ENCODE measurements around the gene RASA1. TPM values are rescaled to one million over a fixed set of nuclear protein-coding genes. Genes with fewer than 3 reads are reported as not detected.

RASA1 gene
- polyA plus RNA-seq, 3 donors, result 45.3 to 47.8 (median 46.6) TPM

DNA sequence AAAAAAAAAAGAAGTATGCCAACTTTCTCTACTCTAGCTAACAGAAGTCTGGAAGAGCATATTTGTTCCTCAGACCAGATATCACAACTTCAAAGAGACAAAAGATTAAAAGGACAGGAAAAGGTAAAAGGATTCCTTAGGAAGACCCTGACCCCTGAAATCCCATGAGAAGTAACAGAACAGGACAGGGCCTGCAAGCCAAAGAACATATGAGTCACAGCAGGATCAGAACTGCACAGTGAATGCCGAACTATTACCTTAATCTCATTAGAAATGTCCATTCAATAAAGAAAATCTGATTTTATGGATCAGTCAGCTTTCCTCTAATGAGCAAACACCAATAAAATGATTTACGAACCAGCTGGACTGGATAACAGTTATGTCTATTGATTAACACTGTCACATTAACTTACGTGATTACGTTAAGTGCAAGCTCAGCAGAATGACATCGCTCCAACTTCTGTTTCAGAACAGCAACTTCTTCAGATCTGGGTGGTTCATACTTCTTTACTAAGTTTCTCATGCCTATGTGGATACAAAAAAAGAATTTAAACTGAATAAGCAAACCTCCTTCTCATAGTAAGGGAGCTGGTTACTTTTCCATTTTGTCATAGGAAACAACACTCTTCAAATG is 131.4 kb downstream of the RASA1 start:
- DNase-seq, result no peak

DNA sequence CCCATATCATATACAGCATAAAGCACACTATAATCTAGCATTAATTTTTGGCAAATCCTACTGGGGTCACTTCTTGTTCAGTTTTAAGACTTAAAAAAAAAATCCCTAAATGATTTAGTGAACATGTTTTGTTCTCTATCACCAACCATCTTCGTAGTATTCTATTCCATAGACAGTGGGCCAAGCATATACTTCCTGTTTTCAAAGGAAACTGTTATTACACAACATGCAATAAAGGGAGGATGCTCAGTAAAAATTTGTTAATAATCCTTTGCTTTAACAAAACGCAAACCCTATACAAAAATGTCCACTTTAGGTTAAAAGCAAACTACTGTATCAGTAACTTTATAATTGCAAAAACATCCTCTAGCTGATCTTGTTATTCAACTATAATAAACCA is 132.0 kb downstream of the RASA1 start:
- DNase-seq, result no peak

DNA sequence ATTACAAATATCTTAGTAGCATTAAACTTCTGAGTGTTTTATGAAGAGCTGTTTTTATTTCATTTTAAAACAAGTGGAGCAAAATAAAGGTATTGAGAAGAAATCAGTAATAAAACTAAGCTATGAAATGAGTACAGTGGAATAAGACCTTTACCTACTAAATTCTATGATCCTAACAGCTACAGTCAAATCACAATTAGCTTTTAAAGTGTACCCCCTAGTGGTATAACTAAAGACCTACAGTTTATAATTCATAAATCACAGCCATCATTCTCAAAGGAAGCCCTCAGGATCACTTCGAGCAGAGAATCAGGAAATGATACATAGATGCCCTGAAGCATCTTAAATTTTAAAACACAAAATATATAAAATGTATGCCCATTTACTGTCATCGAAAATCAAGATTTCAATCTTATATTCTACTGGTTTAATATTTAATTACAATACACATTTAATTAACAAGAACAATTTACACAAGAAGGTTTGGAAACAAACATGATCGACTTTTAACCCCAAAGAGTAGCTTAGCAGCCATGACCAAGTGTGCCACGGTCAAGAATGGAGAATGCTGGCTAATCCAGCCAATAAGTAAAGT is 132.7 kb downstream of the RASA1 start:
- DNase-seq, result no peak

DNA sequence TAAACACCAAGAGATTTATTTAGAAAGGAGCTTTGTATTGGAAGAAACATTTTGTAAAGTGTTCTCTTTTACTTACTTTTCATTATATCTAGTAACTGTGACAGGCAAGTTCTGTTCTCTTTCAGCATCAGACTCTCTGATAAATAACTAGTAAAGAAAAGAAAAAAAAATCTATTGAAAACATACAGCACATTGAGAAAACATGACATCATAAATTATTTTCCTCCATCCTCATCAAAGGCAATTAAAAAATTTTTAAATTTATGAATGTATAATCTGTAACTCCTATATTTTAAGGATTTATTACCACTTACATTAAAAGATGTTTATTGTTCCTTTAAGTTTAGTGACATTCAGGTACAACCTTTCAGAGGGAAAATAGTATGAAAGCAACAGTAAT is 133.9 kb downstream of the RASA1 start:
- DNase-seq, result no peak

DNA sequence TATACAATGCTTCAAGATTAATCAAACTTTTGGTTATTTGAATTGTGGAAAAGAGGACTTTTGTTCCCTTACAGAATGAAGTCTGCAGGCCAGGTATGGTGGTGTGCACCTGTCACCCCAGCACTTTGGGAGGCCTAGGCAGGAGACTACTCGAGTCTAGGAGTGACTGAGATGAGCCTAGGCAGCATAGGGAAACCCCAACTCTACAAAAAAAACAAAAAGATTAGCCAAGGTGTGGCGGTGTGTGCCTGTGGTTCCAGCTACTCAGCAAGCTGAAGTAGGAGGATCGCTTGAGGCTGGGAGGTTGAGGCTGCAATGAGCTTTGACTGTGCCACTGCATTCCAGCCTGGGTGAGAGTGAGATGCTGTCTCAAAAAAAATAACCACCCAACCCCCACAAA is 135.7 kb downstream of the RASA1 start:
- no peak for DNase-seq

DNA sequence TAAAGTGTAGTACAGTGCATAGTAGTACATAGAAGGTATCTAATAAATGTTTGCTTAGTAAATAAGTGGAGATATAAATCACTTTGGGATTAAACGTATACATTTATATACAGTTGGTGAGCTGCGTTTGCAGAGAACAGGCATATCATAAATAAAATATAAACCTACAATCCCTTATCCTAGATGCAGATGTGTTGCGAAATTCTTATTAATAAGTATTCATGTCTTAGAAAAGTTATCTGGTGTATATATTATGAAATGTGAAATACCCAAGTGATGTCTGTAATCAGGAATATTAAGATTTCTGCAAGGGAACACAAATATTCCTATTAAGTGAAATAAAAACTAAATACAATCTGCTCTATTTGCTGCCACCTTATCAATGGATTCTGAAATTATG is 136.2 kb downstream of the RASA1 start:
- no peak for DNase-seq

DNA sequence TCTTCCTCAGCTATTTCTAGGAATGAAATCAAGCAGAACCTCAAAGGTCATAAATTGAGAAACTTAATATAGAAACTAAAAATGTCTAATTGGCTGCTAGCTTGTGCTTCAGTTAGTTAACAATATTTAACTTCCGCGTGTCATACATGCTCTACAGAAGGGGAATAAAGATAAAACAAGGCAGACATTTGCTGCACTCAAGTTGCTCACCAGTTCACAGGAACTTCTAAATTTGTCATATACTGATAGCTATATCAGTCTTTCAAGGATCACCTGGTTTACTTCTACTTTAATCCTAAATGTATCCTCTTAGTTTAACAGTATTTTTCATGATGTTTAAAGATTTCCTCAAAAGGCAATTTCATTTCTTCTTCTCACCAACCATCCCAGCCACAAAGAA is 136.7 kb downstream of the RASA1 start:
- no peak for DNase-seq

DNA sequence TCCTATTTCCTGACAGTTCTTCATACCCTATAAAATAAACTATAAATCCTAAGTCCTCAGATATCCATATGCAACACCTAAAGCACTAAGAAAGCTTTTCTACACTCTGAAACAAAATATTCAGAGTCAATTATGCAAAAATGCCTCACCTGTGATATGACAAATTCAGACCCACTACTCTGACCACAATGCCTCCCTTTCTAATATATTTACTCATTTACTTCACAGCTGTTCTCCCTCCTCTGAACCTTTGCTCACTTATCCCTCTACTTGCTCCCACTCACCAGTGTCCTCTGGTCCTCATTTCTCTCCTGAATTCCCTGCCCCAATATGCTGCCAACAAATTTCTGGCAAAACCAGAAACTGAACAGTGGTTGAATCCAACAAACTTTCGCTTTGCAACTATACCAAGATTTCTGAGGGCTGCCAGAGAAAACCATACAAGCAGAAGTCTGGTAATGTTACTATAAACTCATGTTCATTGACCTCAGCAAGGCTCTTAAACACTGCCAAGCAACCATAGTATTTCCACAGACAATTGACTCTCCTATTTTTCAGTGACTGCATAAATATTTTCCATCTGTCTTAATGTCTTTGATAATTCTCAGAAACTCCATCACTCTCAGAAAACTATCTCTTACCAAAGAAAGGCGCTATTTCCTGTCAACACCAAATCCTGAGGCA is 137.9 kb downstream of the RASA1 start:
- DNase-seq, result no peak

DNA sequence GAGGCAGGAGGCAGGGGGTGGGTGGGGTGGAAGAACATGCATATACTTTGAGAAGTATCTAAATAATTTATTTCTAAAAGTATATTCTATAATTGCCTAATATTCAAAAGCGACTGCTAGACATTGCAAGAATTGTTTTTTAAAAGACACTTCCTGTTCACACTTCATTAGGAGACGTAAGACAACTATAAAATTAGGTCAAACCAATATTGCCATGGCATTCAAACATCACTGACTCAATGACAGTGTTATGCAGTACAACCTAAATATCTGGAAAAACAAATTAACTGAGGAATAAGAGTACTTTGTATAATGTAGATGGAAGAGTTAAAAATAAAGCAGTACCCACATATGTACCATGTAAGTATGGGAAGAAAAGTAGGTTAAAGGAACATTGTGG is 140.5 kb downstream of the RASA1 start:
- no peak for DNase-seq

DNA sequence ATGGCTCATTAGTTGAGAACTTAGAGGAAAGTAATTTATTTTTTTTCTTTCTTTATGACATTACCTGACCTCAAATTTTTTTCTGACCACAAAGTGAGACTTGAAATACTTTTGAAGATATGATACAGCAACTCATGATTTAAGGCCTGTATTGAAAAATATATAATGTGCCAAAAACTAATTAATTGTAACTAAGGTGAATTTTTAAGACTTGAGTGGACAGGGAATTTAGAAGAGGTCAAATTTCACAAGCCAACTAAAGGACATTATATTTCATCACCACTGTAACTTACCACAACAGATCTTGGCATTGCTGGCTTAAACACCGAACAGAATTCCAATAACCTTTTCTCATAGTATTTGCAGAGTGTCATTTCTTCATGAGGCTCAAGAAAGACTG is 143.2 kb downstream of the RASA1 start:
- DNase-seq, result no peak

DNA sequence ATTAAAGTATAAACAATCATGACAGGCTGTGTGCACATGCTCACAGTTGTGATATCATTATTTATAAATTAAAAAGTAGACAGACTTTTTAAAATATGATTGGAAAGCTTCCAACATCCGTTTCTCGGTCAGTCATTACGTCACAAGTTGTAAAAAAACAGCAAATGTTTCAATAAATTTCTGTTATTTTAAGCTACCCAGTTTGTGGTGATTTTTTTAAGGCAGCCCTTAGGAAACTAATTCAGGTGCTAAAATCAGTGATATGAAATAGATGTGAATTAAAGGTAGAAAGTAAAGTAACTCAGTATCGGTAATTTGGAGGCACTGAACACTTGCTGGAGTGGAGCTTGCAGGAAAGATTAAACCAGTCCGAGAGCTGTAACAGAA is 143.9 kb downstream of the RASA1 start:
- no peak for DNase-seq

DNA sequence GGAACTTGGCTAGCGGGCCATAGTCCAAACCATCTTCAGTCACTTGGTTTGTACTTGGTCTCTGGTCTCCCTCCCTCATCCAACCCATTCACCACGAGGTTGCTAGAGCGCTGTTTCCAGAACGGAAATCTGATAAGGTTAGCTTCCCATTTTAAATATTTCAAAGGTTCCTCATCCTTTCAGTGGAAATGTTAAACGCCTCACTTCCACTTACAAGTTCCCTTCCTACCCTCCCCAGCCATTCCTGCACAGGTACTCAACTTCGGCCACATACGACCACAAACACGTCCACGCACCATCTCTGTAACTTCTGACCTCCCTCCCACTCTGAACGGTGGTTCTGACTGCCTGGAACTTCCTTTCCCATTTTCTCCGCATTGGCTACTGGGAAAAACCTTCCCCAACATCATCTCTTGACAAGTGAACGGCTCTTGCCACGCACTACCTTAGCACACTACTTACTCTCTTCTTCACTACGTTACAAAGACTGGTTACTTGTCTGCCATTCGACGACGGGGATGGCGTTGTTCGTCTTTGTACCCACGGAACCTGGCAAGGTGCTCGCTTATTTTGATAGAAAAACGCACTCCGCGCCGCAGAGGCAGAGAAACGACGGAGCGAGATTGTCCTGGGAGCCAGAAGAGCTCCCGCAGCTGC is 144.4 kb downstream of the RASA1 start:
- DNase-seq, result peak; percentile 34

DNA sequence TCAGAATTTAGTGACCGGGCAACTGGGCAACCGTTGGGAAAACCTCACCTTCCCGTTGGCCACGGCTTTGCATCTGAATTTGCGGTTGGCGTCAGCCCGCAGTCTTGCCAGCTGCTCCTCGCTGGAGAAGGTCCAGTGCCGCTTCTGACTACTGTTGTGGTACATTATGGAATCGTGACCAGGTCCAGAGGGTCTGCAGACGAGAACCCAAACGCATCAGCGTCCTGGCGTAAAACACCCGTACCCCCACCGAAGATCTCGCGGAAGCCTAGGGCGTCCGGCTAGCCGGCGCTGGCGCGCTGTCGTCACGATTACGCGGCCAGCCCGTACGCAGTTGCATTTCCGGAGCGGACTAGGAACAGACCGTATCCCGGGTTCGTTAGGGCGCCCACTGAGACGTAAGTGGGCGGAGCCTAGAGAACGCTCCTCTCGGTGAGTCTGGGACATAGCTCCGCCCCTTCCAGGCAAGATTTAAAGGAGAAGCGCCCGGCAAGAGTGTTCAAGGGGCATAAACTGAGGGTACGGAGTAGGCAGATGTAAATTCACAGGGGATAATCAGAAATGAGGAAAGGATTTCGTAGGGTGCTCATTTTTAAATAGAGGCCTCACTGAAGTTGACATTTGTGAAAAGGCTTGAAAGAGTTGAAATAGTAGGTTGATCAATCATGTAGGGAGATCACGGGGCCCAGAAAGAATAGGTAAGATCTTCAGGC is 145.1 kb downstream of the RASA1 start, which contains the start of gene CCNH:
CCNH (minus strand) TSS at position 301 of the 713 bp plus-strand sequence; CDS start at position 165, 136 bp downstream.
- DNase-seq, result peak; percentile 98

DNA sequence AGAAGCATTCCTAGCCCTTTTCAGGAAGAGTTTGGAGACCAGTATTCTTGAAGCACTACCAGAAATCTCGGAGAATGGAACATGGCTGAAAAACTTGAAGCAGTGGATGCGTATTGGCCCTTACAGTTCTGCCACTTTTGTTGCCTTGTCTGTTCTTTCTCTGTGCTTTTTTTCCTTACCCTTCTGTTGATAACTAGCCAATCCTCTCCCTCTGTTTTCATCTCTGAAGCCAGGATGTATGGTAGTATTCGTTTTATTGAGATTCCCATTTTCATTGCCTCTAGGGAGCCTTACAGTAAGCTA is 145.6 kb downstream of the RASA1 start:
- DNase-seq, result peak; percentile 17

DNA sequence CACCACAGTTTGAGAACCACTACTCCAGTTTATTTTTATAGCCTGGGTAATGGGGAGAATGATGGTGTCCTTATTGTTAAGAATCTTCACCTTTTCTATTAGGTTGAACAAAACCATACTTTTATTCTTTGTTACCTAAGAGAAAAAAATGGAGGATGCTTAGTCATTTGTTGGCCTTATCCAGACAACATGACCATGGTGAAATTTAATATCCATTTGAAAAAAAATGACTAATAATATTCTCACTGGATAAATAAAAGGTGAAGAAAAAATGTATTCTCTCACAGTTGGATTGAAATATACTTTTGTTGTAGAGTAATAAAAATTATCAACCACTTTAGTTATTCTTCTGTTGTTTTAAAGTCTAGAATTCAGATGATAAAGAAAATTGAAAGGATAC is 150.8 kb downstream of the RASA1 start:
- DNase-seq, result no peak

DNA sequence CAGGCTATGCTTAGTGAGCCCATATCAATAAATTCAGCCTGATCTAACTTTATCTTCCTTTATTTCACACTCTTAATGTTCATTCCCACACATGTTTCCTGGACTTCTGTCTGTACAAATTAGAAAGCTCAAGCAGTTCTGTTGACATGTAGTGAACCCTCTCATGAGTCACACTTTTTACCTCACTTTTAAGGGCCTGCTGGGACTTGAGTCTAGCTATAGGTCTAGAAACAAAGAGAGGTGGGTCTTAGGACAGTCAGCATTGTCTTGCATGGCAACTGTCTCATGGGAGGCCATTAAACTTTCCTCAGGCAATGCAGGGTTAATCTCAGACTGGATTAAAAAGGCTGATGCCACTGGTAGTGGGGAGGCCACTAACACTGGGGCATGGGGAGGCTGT is 153.6 kb downstream of the RASA1 start:
- no peak for DNase-seq

DNA sequence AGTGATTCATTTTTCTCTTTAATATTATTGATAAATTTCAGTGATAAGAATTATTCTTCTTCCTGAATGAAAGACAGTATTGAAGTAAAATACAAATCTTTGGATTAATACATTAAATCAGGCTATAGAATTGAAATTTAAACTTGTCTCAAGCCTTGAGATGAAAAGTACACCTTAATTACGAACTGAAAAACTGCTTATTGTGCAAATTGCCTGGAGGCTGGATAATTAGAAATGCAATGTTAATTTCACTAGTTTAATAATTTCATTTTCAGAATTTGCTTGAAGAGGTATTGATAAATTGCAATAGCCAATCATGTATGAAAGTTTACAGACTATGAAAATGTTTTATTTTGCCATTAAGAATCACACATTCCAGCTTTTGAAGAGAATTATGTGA is 156.1 kb downstream of the RASA1 start:
- no peak for DNase-seq

DNA sequence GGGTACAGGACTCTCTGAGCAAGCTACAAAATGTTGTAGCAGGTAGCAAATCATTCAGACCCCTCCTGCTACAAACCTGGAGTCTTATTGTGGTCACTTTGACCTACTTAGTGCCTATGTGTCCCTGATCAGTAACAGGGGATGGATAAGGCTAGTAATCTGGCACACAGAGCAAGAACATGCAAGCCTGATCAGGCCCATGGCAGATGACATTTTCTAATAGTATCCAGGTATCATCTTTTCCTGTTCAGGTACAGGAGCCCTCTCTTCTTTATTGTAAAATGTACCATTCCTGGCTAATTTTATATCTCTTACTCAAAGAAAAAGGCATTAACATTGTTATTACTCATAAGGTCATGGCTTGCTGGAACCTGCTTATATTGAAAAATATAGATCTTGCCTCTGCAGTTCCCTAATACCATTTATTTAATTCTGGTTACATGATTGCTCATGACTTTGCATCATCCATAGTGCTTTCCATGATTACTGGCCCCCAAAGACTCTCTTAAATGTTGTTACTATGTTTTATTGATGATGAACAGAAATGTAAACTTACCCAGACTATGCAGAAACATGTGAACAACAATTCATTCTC is 163.3 kb downstream of the RASA1 start:
- DNase-seq, result no peak

DNA sequence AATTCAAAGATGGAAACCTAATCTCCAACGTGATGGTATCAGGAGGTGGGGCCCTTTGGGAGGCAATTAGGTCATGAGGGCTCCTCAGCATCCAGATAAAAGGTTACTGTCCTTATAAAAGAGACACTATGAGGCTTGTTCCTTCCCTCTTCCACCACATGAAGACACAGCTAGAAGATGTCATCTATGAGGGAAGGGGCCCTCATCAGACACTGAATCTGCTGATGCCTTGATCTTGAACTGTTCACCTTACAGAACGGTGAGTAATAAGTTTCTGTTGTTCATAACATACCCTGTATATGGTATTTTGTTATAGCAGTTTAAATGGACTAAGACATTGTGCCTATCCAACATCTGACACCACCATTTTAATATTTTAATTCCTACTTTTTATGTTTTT is 164.8 kb downstream of the RASA1 start:
- DNase-seq, result no peak

DNA sequence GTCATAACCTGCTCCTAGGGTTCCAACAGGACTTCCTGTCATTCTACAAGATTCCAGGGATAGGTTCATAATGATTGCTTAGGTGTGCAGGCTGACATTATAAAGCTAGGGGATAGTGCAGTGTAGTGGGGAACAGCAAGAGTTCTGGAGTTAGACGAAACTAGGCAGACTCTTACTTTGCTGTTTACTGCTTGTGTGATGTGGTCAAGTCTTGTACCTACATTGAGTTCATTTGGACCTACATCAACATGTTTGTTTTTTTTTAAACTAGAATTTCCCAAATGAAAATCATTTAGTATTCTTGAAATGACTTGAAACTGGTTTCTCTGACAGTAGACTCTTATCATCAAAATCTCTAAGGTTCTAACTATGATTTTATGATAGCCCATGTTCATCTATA is 166.3 kb downstream of the RASA1 start:
- no peak for DNase-seq

DNA sequence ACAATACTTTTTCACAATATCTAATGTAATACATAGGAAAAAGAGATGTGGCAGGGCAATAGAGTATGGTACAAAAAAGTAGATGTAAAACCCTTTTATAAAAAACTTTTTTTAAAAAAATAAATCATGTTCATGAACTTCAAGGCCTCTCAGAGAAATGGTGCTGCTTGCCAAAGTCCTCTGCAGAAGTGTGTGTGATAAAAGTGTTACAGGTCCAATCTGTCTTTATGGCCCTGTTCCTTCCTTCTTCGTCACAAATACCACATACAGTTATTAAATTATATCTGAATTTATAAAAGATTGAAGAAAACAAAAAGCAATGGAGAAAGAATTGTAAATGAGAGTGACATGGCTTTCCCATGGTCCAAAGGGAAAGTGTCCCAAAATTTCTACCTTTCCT is 166.8 kb downstream of the RASA1 start:
- no peak for DNase-seq

DNA sequence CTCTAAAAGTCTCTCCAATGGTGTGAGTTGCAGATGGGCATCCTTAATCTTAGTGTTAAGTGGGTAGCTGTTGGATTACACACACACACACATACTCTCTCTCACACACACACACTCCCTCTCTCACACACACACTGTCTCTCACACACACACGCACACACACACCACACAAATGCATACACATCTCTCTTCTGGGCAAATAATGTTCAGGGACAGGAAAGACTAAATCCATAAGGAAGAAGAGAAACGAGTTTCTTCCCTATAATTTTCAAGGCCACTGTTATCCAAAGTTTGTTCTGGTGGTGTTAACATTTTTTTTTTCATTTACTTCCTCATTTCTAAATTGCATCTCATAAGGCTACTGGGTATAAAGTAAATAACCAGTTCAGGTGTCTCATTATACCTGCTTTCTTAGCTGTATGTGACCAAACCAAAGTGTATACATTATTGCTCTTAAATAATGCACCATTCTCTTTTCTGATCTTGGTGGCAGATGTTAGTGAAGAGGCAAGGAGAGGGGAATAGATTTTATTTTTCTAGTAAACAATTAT is 167.5 kb downstream of the RASA1 start:
- no peak for DNase-seq
